Hematopoietic multipotent progenitor cell treated with erythropoietin and hydrocortisone succinate and interleukin-3 and kit ligand, for 4 days (in vitro differentiated cells): ENCODE measurements around the gene ZNF263.

Experiments
- DNase-seq: peaks from one replicate; pipeline ENCODE4 v3.0.0-alpha.2; 2015

Gene ZNF263

GRCh38 chr16:3328643-3329042 lies 45.4 kb downstream of the ZNF263 start:
- DNase-seq, result no peak
